OCI-LY3 (cell line): ENCODE measurements around the gene GBA2.

Experiments used
- H2AFZ ChIP-seq: fragments of 200-600, 300-600 bp; shearing (Covaris generic); 2 replicates; pipeline ENCODE4 v1.6.0; 2014; ENCODE audit warnings: antibody characterized with exemption, low read depth, low read length
- H3K27ac ChIP-seq: fragments of 200-600, 300-600 bp; sonication (generic); 2 replicates; pipeline ENCODE4 v1.5.1; 2014; ENCODE audit warnings: mild to moderate bottlenecking, low read length, moderate library complexity, mixed read lengths
- H3K27me3 ChIP-seq: fragments of 200-600, 300-600 bp; sonication (generic); 2 replicates; pipeline ENCODE4 v1.6.1; 2014; ENCODE audit warnings: low read depth, low read length, mixed read lengths
- H3K36me3 ChIP-seq: fragments of 200-600, 300-600 bp; sonication (generic); replicated peaks from 2 replicates; pipeline ENCODE3; 2014; ENCODE audit warnings: low read depth, low read length, mixed read lengths
- H3K4me1 ChIP-seq: fragments of 300-600, 200-600 bp; sonication (generic); 2 replicates; pipeline ENCODE4 v1.6.1; 2014; ENCODE audit warnings: low read length, mixed read lengths
- H3K4me2 ChIP-seq: fragments of 200-600, 300-600 bp; sonication (generic); 2 replicates; pipeline ENCODE4 v1.6.1; 2014; ENCODE audit warnings: low read length, mixed read lengths
- H3K4me3 ChIP-seq: fragments of 300-600, 200-600 bp; sonication (generic); 2 replicates; pipeline ENCODE4 v1.5.1; 2014; ENCODE audit warnings: antibody characterized with exemption, mild to moderate bottlenecking, low read length, moderate library complexity
- H3K79me2 ChIP-seq: fragments of 300-600, 200-600 bp; shearing (Covaris generic); 2 replicates; pipeline ENCODE4 v1.6.1; 2014; ENCODE audit warnings: mild to moderate bottlenecking, low read length, mixed read lengths
- H3K9ac ChIP-seq: fragments of 300-600, 200-600 bp; shearing (Covaris generic); 2 replicates; pipeline ENCODE4 v1.6.0; 2014; ENCODE audit warnings: mild to moderate bottlenecking, low read length, moderate library complexity
- H3K9me3 ChIP-seq: fragments of 200-600, 300-600 bp; shearing (Covaris generic); 2 replicates; pipeline ENCODE4 v1.6.1; 2014; ENCODE audit warnings: low read length, mixed read lengths; ENCODE audit not compliant: insufficient read depth
- H4K20me1 ChIP-seq: fragments of 200-600, 300-600 bp; sonication (generic); 2 replicates; pipeline ENCODE4 v1.6.1; 2016; ENCODE audit warnings: low read length, mixed read lengths; ENCODE audit not compliant: insufficient read depth
- EZH2phosphoT487 ChIP-seq: fragments of 200-600 bp; shearing (Covaris generic); IDR thresholded peaks from 2 replicates; pipeline ENCODE4 v1.6.1; 2018; ENCODE audit warnings: antibody characterized with exemption, mixed run types, low read depth
- TF ChIP-seq, protein P1 (sequence below): fragments of 200-600, 300-600 bp; sonication (generic); IDR thresholded peaks from 2 replicates; pipeline ENCODE4 v1.5.1; 2014; ENCODE audit warnings: antibody characterized with exemption, low read length, low read depth

The GBA2 gene

DNA sequence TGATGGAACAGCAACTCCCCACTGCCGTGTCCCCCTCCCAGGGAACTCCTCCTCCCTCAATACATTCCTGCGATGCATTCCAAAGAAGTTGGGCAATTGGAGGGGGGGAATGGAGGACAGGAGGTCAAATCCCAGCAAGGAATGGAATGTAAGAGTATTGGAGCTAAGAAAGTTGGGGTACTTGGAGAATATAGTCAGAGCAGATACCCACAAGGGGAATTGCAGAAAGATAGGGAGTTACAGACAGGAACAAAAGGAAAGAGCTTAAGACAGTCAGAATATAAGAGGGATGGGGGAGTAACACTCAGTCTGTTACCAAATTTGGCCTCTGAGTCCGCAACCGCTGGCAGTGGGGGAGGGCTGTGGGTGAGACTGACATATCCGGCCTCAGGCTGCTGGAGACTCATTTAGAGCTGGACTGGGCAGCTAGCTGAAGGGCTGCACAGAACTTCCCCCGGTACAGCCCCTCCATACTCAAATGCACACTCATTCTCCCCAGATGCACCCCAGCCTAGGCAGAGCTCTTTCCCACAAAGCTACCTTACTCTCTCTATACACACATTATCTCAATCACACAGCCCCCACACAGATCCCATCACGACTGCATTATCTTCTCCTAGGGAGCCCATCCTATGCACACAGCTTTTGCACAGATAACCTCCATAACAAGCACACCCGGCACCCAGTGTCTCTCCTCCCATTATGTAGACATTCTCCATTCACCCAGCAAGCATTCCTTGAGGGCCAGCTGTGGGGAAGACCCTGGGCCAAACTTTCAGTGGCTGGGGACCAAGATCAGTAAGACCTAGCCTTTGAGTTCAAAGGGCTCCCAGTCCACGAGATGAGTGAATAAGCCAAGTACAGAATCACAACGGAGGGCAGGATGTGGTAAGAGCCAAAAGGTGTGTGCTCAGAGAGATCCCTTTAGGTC is 20.7 kb downstream of the GBA2 start:
- Histone ChIP-seq H3K36me3 (peaks cover 31% of the 10 kb centered on the region), H4K20me1 (peaks cover 38% of the 10 kb centered on the region), H2AFZ (no peak overlapping the region), H3K27ac (no peak overlapping the region), H3K4me1 (peaks cover 41% of the 10 kb centered on the region), H3K4me2 (peak overlapping the region; percentile 96), H3K9me3 (no peaks in the 10 kb centered on the region), H3K27me3 (no peaks in the 10 kb centered on the region), H3K79me2 (peaks cover 64% of the 10 kb centered on the region), H3K9ac (no peak overlapping the region), H3K4me3 (peak overlapping the region; percentile 39; the same call in 1 of the 2 replicates)
- no peak for TF ChIP-seq EZH2phosphoT487
- TF ChIP-seq, protein P1, sequence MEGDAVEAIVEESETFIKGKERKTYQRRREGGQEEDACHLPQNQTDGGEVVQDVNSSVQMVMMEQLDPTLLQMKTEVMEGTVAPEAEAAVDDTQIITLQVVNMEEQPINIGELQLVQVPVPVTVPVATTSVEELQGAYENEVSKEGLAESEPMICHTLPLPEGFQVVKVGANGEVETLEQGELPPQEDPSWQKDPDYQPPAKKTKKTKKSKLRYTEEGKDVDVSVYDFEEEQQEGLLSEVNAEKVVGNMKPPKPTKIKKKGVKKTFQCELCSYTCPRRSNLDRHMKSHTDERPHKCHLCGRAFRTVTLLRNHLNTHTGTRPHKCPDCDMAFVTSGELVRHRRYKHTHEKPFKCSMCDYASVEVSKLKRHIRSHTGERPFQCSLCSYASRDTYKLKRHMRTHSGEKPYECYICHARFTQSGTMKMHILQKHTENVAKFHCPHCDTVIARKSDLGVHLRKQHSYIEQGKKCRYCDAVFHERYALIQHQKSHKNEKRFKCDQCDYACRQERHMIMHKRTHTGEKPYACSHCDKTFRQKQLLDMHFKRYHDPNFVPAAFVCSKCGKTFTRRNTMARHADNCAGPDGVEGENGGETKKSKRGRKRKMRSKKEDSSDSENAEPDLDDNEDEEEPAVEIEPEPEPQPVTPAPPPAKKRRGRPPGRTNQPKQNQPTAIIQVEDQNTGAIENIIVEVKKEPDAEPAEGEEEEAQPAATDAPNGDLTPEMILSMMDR, result no peak

DNA sequence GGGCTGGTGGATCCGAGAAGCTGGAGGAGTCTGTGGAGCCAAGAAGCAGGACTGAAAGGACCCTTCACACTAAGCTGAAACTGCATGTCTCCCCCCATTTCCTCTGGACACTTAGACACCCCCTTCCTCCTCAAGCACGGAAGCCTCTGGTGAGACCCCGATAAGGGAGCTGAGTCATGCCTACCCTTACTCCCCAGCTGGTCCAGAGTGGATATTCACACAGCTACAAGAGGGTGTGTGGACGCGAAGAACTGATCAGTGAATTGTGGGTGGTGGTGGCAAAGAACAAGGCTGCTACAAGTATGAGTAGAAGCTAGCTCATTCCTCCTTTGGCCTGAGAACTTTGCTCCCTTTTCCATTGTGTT is 21.4 kb downstream of the GBA2 start:
- Histone ChIP-seq H2AFZ (no peak overlapping the region), H3K79me2 (peaks cover 57% of the 10 kb centered on the region), H3K4me1 (peaks cover 38% of the 10 kb centered on the region), H3K36me3 (peaks cover 35% of the 10 kb centered on the region), H3K9me3 (no peaks in the 10 kb centered on the region), H3K4me3 (no peak overlapping the region), H3K27me3 (no peaks in the 10 kb centered on the region), H3K4me2 (no peak overlapping the region), H4K20me1 (peaks cover 38% of the 10 kb centered on the region), H3K27ac (no peak overlapping the region), H3K9ac (no peak overlapping the region)
- TF ChIP-seq, protein P1, result no peak
- no peak for TF ChIP-seq EZH2phosphoT487

DNA sequence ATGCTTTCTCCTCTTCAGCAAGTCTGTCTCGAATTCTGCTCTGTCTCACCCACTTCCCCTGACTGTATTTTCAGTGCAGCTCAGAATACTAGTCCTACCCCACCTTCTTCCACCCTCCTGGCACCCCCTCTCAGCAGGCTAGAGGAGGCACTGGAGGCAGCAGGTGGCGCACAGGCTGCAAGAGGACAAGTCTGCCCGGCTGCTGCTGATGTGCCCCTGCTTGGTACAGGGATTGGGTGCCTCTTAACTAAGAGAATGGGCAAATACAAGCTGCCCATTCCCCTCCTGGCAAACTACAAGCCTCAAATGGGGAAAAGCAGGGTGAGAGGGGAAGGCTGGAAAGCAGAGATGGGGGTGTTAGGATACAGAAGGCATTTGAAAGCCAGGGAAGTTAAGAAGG is 22.1 kb downstream of the GBA2 start:
- Histone ChIP-seq H3K4me1 (peaks cover 38% of the 10 kb centered on the region), H3K9me3 (no peaks in the 10 kb centered on the region), H3K36me3 (peaks cover 40% of the 10 kb centered on the region), H3K27ac (0 out of 2 replicates have a peak overlapping the region, but pooled peaks have one; percentile 11), H3K4me3 (no peak overlapping the region), H3K4me2 (no peak overlapping the region), H2AFZ (no peak overlapping the region), H3K9ac (no peak overlapping the region), H4K20me1 (peaks cover 38% of the 10 kb centered on the region), H3K27me3 (no peaks in the 10 kb centered on the region), H3K79me2 (peaks cover 56% of the 10 kb centered on the region)
- TF ChIP-seq, protein P1, result no peak
- no peak for TF ChIP-seq EZH2phosphoT487

GRCh38 chr9:35725362-35725761 is 23.7 kb downstream of the GBA2 start:
- no peak overlapping the region for H3K4me2 ChIP-seq
- peaks cover 55% of the 10 kb centered on the region for H3K36me3 ChIP-seq

More at GRCh38 chr9:35725362-35725761, 23.7 kb downstream of the GBA2 start:
- Histone ChIP-seq H3K9ac (no peak overlapping the region), H3K4me3 (no peak overlapping the region), H3K9me3 (no peaks in the 10 kb centered on the region), H4K20me1 (peaks cover 38% of the 10 kb centered on the region), H2AFZ (no peak overlapping the region), H3K27ac (no peak overlapping the region), H3K27me3 (no peaks in the 10 kb centered on the region), H3K4me1 (peaks cover 30% of the 10 kb centered on the region), H3K79me2 (peaks cover 41% of the 10 kb centered on the region)
- TF ChIP-seq, protein P1, result no peak
